Nephron progenitor cell (in vitro differentiated cells): ENCODE measurements around the gene GPR31.

Source experiments
- DNase-seq: peaks from one replicate; pipeline ENCODE4 v3.0.0; 2021
- H3K27ac Mint-ChIP-seq: 2 replicates; pipeline ENCODE4 v1.8.0; 2021; ENCODE audit warnings: mild to moderate bottlenecking, moderate library complexity, mixed read lengths
- H3K27me3 Mint-ChIP-seq: 2 replicates; pipeline ENCODE4 v1.8.0; 2021; ENCODE audit warnings: mild to moderate bottlenecking, low read depth, mixed read lengths; ENCODE audit not compliant: poor library complexity
- H3K36me3 Mint-ChIP-seq: 2 replicates; pipeline ENCODE4 v1.8.0; 2021; ENCODE audit warnings: low read depth, mixed read lengths
- H3K4me1 Mint-ChIP-seq: 2 replicates; pipeline ENCODE4 v1.8.0; 2021; ENCODE audit warnings: mixed read lengths
- H3K4me3 Mint-ChIP-seq: 2 replicates; pipeline ENCODE4 v1.8.0; 2021; ENCODE audit warnings: mild to moderate bottlenecking, moderate library complexity, mixed read lengths
- H3K9me3 Mint-ChIP-seq: 2 replicates; pipeline ENCODE4 v1.8.0; 2021; ENCODE audit warnings: mild to moderate bottlenecking, moderate library complexity, mixed read lengths
- TF ChIP-seq, protein P1 (sequence below): fragments of 200-600 bp; sonication (generic); IDR thresholded peaks from 2 replicates; pipeline ENCODE4 v1.5.0; 2021; ENCODE audit warnings: antibody characterized with exemption

GPR31 gene

GRCh38 chr6:167118839-167119238 lies 38.9 kb downstream of the GPR31 start:
- Mint-ChIP-seq H3K4me3 (no peak overlapping the region), H3K36me3 (peaks cover 14% of the 10 kb centered on the region), H3K4me1 (peaks cover 69% of the 10 kb centered on the region), H3K27me3 (peaks cover 18% of the 10 kb centered on the region), H3K9me3 (peaks cover 13% of the 10 kb centered on the region), H3K27ac (no peak overlapping the region)
- TF ChIP-seq, protein P1, sequence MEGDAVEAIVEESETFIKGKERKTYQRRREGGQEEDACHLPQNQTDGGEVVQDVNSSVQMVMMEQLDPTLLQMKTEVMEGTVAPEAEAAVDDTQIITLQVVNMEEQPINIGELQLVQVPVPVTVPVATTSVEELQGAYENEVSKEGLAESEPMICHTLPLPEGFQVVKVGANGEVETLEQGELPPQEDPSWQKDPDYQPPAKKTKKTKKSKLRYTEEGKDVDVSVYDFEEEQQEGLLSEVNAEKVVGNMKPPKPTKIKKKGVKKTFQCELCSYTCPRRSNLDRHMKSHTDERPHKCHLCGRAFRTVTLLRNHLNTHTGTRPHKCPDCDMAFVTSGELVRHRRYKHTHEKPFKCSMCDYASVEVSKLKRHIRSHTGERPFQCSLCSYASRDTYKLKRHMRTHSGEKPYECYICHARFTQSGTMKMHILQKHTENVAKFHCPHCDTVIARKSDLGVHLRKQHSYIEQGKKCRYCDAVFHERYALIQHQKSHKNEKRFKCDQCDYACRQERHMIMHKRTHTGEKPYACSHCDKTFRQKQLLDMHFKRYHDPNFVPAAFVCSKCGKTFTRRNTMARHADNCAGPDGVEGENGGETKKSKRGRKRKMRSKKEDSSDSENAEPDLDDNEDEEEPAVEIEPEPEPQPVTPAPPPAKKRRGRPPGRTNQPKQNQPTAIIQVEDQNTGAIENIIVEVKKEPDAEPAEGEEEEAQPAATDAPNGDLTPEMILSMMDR = no peak
- DNase-seq = no peak

- no peak overlapping the region for H3K27ac Mint-ChIP-seq
- peaks cover 13% of the 10 kb centered on the region for H3K9me3 Mint-ChIP-seq
- H3K27me3 Mint-ChIP-seq = peaks cover 17% of the 10 kb centered on the region
- TF ChIP-seq, protein P1 = no peak
- no peak overlapping the region for H3K4me3 Mint-ChIP-seq
- peaks cover 14% of the 10 kb centered on the region for H3K36me3 Mint-ChIP-seq
- H3K4me1 Mint-ChIP-seq = peaks cover 72% of the 10 kb centered on the region
- DNase-seq = no peak
Observed at GRCh38 chr6:167118006-167118405, 39.8 kb downstream of the GPR31 start.

DNA sequence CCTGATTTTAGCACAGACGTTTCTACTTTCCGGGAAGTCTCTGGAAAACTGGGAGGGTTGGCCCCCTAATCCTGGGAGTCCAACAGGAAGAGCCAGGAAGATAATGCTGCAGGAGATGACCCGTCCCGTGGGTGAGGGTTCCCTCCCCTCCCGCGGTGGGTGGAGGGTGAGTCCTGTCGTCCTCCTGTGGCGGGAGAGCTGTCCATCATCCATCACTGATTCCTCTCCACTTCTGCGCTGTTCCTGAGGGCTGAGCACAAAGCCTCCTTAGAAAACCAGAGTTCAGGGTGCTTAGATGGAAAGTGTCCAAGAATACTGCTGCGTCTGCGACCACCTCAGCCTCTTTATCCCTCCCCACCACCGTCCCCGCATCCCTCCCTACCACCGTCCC lies 40.9 kb downstream of the GPR31 start:
- H3K27me3 Mint-ChIP-seq = peaks cover 21% of the 10 kb centered on the region
- TF ChIP-seq, protein P1 = no peak
- no peak overlapping the region for H3K4me3 Mint-ChIP-seq
- no peak for DNase-seq
- H3K4me1 Mint-ChIP-seq = peaks cover 71% of the 10 kb centered on the region
- H3K27ac Mint-ChIP-seq = no peak overlapping the region
- H3K36me3 Mint-ChIP-seq = peaks cover 14% of the 10 kb centered on the region
- peaks cover 13% of the 10 kb centered on the region for H3K9me3 Mint-ChIP-seq

DNA sequence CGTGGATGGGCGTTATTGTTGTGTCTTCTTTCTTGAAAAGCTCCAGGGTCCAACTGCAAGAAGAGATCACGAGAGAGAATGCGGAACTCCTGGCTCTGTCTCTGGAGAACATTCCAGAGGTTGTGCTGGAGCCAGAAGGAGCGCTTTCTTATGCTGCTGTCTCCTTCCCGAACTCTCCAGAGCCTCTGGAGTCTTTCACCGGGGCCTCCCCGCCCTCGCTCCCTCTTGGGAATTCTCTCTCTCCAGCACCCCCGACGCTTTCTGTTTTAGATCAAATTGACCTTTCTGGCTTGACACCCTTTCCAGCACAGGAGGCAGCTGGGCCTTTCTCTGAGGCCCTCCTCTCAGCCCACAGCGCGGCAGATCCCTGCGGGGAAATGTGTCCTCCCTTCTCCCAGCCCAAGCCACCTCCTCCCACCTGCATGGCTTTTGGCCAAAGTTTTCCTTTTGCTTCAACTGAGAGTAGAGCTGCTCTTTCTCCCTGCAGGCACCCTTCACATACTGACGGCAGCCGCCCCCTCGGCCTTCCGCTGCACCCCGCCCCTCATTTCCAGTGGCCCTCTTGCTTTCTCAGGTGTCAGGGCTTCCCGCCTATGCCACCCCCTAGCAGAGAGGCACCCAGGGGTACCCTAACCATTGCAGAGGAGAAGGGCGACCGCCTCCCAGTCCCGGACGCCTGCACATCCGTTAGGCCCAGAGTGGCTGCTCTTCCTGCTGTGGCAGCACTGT lies 41.5 kb downstream of the GPR31 start:
- H3K9me3 Mint-ChIP-seq = peaks cover 13% of the 10 kb centered on the region
- TF ChIP-seq, protein P1 = no peak
- no peak for DNase-seq
- no peak overlapping the region for H3K4me3 Mint-ChIP-seq
- peaks cover 14% of the 10 kb centered on the region for H3K36me3 Mint-ChIP-seq
- peaks cover 66% of the 10 kb centered on the region for H3K4me1 Mint-ChIP-seq
- H3K27me3 Mint-ChIP-seq = peaks cover 15% of the 10 kb centered on the region
- no peak overlapping the region for H3K27ac Mint-ChIP-seq

DNA sequence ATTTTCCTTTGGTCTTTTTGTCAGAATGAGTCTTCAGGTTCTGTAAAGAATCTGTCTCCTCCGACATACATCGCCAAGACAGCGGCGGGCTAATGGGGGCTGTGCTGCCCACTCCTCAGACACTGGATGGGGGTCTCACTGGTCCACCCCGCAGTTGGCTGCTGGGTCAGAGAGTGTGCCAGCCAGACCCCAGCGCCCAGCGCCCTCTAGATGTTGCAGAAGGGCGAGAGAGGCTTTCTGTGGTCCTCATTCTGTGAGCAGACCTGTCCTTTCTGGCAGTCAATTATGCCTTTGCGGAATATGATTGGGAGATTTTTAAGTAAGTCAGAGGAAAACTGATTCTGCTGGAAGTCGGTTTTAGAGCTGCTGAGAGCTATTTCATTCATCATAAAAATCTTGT lies 42.7 kb downstream of the GPR31 start:
- TF ChIP-seq, protein P1 = no peak
- Mint-ChIP-seq H3K9me3 (peaks cover 13% of the 10 kb centered on the region), H3K4me1 (peaks cover 67% of the 10 kb centered on the region), H3K36me3 (peaks cover 14% of the 10 kb centered on the region), H3K27ac (no peak overlapping the region), H3K4me3 (no peak overlapping the region), H3K27me3 (peaks cover 17% of the 10 kb centered on the region)
- DNase-seq = no peak
